ENCODE results near the gene VWA2.

Gene VWA2

GRCh38 chr10:114233482-114233881, 5.6 kb upstream of the VWA2 start:
- H2AFZ ChIP-seq (ENCODE audit: low read length): no peak overlapping the region
- H3K9ac ChIP-seq (ENCODE audit: low read depth, low read length, poor library complexity, severe bottlenecking): no peak overlapping the region
- H3F3A ChIP-seq (ENCODE audit: low read depth): peaks cover 4% of the 10 kb centered on the region; the same call in 1 of the 2 replicates
- TF ChIP-seq EZH2phosphoT487 (IDR thresholded peaks at IDR 0.05; ENCODE audit: borderline replicate concordance): no peak
- TF ChIP-seq, protein P1, sequence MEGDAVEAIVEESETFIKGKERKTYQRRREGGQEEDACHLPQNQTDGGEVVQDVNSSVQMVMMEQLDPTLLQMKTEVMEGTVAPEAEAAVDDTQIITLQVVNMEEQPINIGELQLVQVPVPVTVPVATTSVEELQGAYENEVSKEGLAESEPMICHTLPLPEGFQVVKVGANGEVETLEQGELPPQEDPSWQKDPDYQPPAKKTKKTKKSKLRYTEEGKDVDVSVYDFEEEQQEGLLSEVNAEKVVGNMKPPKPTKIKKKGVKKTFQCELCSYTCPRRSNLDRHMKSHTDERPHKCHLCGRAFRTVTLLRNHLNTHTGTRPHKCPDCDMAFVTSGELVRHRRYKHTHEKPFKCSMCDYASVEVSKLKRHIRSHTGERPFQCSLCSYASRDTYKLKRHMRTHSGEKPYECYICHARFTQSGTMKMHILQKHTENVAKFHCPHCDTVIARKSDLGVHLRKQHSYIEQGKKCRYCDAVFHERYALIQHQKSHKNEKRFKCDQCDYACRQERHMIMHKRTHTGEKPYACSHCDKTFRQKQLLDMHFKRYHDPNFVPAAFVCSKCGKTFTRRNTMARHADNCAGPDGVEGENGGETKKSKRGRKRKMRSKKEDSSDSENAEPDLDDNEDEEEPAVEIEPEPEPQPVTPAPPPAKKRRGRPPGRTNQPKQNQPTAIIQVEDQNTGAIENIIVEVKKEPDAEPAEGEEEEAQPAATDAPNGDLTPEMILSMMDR (conservative IDR thresholded peaks at IDR 0.05; ENCODE audit: low read length): no peak
- no peaks in the 10 kb centered on the region for H3K79me2 ChIP-seq (ENCODE audit: insufficient read depth, low read length)
- no peaks in the 10 kb centered on the region for H3K27me3 ChIP-seq (ENCODE audit: insufficient read depth, low read length, poor library complexity, severe bottlenecking)
- H3K4me2 ChIP-seq (ENCODE audit: low read depth, low read length, poor library complexity, severe bottlenecking): no peak overlapping the region
- peaks cover 51% of the 10 kb centered on the region for H3K4me1 ChIP-seq (ENCODE audit: insufficient read depth, low read length, poor library complexity, severe bottlenecking)
- no peaks in the 10 kb centered on the region for H4K20me1 ChIP-seq (ENCODE audit: insufficient read depth, low read length, poor library complexity, severe bottlenecking)
- H3K36me3 ChIP-seq (ENCODE audit: insufficient read depth, low read length): no peaks in the 10 kb centered on the region
- H3K9me2 ChIP-seq (replicated peaks; ENCODE audit: low read depth, low read length): no peaks in the 10 kb centered on the region
- no peaks in the 10 kb centered on the region for H3K9me3 ChIP-seq (ENCODE audit: insufficient read depth, low read depth, low read length)
- no peak overlapping the region for H3K4me3 ChIP-seq (ENCODE audit: low read length, poor library complexity, severe bottlenecking)

DNA sequence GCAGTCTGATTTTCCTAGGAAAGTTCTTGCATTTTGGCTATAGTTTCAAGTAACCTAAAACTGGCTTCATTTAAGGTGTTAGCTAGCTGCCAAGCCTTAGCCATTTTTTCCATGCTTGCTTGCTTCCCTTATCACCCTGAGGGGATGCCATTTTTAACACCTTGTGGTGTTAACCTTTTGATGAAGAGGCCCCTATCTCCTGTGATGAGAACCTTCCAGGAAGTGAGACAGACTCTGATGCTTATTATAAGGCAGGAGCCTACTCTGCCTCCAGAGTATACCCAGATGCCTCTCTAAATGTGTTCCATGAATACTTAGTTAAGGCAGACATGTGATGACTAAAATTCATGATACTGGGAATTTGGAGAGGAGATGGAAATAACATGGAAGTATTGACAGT, 4.9 kb upstream of the VWA2 start:
- no peaks in the 10 kb centered on the region for H3K36me3 ChIP-seq (ENCODE audit: insufficient read depth, low read length)
- H3K4me2 ChIP-seq (ENCODE audit: low read depth, low read length, poor library complexity, severe bottlenecking): no peak overlapping the region
- H4K20me1 ChIP-seq (ENCODE audit: insufficient read depth, low read length, poor library complexity, severe bottlenecking): no peaks in the 10 kb centered on the region
- H2AFZ ChIP-seq (ENCODE audit: low read length): 0 out of 2 replicates have a peak overlapping the region, but pooled peaks have one; percentile 2
- peaks cover 4% of the 10 kb centered on the region; the same call in 1 of the 2 replicates for H3F3A ChIP-seq (ENCODE audit: low read depth)
- H3K9me3 ChIP-seq (ENCODE audit: insufficient read depth, low read depth, low read length): no peaks in the 10 kb centered on the region
- H3K27me3 ChIP-seq (ENCODE audit: insufficient read depth, low read length, poor library complexity, severe bottlenecking): no peaks in the 10 kb centered on the region
- H3K79me2 ChIP-seq (ENCODE audit: insufficient read depth, low read length): no peaks in the 10 kb centered on the region
- H3K9ac ChIP-seq (ENCODE audit: low read depth, low read length, poor library complexity, severe bottlenecking): no peak overlapping the region
- peaks cover 50% of the 10 kb centered on the region for H3K4me1 ChIP-seq (ENCODE audit: insufficient read depth, low read length, poor library complexity, severe bottlenecking)
- H3K4me3 ChIP-seq (ENCODE audit: low read length, poor library complexity, severe bottlenecking): no peak overlapping the region
- no peaks in the 10 kb centered on the region for H3K9me2 ChIP-seq (replicated peaks; ENCODE audit: low read depth, low read length)
- TF ChIP-seq, protein P1 (conservative IDR thresholded peaks at IDR 0.05; ENCODE audit: low read length): no peak
- TF ChIP-seq EZH2phosphoT487 (IDR thresholded peaks at IDR 0.05; ENCODE audit: borderline replicate concordance): no peak

DNA sequence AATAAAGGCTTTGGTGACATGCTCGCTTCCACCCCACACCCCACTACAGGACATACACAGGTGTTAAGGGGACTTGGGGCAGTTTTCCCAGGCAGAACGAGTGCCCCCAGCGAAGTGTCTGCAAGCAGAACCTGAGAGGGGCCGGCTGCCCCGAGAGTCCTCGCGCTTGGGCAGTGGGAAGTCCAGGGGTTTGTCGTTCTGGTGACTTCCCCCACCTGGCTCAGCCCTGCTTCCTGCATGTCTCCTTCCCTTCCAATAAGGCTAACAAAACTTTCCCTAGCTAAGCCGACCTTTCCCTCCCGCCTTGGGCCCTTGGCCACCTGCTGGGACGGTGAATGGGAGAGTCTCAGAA, 916 bp downstream of the VWA2 start:
- Histone ChIP-seq H3K9me2 (replicated peaks; ENCODE audit: low read depth, low read length) (no peaks in the 10 kb centered on the region), H3F3A (ENCODE audit: low read depth) (no peaks in the 10 kb centered on the region), H3K27me3 (ENCODE audit: insufficient read depth, low read length, poor library complexity, severe bottlenecking) (peaks cover 4% of the 10 kb centered on the region), H4K20me1 (ENCODE audit: insufficient read depth, low read length, poor library complexity, severe bottlenecking) (no peaks in the 10 kb centered on the region), H2AFZ (ENCODE audit: low read length) (no peak overlapping the region), H3K4me3 (ENCODE audit: low read length, poor library complexity, severe bottlenecking) (no peak overlapping the region), H3K36me3 (ENCODE audit: insufficient read depth, low read length) (no peaks in the 10 kb centered on the region), H3K79me2 (ENCODE audit: insufficient read depth, low read length) (no peaks in the 10 kb centered on the region), H3K4me1 (ENCODE audit: insufficient read depth, low read length, poor library complexity, severe bottlenecking) (peaks cover 6% of the 10 kb centered on the region), H3K9me3 (ENCODE audit: insufficient read depth, low read depth, low read length) (no peaks in the 10 kb centered on the region), H3K4me2 (ENCODE audit: low read depth, low read length, poor library complexity, severe bottlenecking) (no peak overlapping the region), H3K9ac (ENCODE audit: low read depth, low read length, poor library complexity, severe bottlenecking) (no peak overlapping the region)
- TF ChIP-seq EZH2phosphoT487 (IDR thresholded peaks at IDR 0.05; ENCODE audit: borderline replicate concordance): no peak
- TF ChIP-seq, protein P1 (conservative IDR thresholded peaks at IDR 0.05; ENCODE audit: low read length): no peak
